M059J (cell line): Measurements from ENCODE around the gene ACTRT2. TPM values are rescaled to one million over a fixed set of nuclear protein-coding genes. Genes with fewer than 3 reads are reported as not detected.
A peak's percentile ranks its signal among the peaks of the same experiment; 100 is the strongest.

ENCODE experiments used
- DNase-seq: peaks from one replicate; pipeline ENCODE4 v3.0.0-alpha.2; 2012; ENCODE audit warnings: low read depth
- total RNA-seq: library from RNA; depleted of rRNA; stranded (reverse); fragments of >200 nt; shearing (Covaris generic); gene quantifications from 2 replicates; pipeline ENCODE4 v1.2.3, GENCODE V29; 2014

The ACTRT2 gene
- total RNA-seq, 1 experiment from 2014 or later: not detected

DNA sequence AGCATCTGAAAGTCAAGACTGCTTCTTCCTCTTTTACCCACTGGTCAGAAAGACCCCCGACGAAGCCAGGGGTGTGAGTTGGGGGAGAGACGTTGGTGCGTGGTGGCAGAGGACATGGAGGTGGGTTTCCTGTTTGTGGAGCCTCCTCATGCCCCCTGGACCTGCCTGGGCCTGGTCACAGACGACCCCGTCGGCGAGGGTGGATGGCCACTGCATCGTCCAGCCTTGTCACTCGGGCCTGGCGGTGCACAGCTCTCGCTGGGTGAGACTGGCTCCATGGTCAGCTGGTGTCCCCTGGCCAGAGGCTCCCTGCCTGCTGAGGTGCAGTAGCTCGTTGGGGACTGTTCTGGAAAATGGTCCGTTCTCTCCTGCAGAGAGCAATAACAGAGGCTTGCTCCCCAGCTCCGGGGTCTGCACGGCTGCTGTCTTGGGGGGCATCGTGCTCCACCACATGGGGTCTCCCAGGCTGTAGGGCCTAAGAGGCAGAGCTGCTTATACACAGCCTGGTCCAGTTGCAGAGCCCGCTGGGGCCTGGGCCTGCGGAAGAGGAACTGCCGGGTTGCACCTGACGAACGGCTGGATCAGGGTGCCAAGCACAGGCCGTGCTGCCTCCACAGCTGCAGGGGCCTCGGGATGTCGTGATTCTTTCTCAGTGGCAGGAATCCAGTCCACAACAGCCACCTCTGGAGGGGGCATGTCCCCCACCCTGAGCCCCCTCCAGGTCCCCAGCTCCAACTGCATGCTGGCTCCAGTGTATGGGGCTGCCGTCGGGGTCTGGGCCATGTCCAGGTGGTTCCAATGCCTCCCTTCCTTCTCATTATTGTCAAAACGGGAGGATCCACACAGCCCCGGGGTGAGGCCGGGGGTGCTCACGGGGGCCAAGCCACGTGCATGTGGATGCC is 18.0 kb upstream of the ACTRT2 start:
- no peak for DNase-seq

DNA sequence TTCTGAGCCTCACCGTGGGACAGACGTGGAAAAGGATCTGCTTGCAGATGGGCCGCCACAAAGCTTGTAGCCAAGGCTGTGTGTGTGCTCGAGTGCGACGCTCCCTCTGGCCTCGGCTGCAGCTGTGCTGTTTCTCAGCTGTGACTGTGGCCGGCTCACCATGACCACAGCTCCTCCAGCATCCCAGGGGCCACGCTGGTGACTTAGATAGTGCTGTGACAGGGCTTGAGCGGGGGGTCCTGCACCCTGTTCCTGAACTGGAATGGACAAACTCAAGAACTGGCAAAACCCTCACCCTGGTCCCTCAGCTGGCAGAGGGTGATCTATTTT is 17.4 kb upstream of the ACTRT2 start:
- DNase-seq: no peak

DNA sequence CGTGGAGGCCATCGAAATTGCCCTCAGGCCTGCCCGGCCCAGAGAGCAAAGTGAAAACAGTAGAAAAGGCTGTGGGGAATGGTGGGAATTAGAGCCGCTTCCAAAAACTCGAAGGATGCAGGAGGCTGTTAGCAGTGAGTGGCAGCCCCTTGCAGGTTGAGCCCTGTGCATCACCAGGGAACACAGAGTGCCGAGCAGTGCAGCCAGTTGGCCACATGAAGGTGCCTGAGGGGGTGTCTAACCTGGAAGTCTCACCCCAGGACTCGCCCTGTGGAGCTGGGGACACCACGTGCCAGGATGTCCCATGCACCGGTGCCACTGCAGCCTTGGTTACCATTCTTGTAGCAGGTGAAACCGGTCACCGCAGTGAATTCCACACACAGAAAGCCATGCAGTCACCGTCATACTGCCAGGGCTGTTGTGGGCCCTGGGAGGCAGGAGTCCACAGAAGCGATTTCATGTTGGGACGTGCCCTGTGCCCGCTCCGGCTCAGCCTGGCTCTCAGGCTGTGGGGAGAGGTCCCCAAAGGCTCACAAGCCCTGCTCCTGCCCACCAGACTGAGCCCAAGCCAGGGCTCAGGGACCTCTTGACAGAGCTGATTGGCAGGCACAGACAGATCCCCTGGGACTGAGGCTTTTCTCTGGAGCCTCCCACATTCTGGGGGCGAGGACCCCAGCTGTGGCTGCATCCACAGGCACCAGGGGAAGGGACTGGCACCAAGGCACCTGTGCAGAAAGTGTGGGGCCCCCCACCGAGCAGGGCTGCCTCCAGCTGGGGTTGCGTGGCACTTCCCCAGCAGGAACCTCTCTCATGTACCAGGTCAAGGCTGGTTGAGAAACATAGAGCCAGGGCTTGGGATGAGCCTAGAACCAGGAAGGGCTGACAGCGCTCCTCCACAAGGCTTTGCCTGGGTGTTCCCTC is 16.7 kb upstream of the ACTRT2 start:
- no peak for DNase-seq

DNA sequence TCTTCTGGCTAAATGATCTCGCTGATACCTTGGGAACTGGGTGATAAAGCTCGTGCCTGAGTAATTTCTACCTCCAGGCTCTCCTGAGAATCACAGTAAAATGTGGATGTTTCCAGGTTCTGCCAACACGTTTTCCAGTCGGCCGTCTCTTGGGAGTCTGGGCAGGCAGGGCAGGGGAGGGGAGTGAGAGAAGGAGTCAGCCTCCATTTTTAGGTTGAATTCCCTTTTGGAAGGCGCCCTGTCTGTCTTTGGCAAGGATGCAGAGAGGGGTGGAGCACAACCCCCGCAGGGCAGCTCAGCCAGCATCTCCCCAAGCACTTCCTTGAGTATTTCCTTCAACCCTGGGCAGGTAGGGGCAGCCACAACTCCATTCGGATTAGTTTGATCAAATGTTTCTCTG is 15.5 kb upstream of the ACTRT2 start:
- no peak for DNase-seq

DNA sequence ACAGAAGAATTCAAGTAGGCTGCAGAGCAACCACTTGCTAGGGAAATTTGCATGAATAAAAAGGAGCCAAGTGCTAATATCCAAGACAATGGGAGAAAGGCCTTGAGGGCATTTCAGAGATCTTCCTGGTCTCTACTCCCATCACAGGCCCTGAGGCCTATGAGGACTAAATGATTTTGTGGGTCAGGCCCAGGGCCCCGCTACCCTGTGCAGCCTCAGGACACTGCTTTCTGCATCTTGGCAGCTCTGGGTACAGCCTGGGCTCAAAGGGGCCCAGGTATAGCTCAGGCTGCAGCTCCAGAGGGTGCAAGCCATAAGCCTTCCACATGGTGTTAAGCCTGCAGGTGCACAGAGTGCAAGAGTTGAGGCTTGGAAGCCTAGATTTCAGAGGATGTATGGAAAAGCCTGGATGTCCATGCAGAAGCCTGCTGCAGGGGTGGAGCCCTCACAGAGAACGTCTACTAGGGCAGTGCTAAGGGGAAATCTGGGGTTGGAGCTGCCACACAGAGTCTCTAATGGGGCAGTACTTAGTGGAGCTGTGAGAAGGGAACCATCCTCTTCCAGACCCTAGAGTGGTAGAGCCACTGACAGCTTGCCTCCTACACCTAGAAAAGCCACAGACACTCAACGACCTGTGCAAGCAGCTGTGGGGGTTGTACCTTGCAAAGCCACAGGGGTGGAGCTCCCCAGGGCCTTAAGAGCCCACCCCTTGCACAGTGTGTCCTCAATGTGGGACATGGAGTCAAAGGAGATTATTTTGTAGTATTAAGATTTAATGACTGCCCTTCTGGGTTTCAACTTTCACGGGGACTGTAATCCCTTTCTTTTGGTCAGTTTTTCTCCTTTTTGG is 13.7 kb upstream of the ACTRT2 start:
- no peak for DNase-seq

DNA sequence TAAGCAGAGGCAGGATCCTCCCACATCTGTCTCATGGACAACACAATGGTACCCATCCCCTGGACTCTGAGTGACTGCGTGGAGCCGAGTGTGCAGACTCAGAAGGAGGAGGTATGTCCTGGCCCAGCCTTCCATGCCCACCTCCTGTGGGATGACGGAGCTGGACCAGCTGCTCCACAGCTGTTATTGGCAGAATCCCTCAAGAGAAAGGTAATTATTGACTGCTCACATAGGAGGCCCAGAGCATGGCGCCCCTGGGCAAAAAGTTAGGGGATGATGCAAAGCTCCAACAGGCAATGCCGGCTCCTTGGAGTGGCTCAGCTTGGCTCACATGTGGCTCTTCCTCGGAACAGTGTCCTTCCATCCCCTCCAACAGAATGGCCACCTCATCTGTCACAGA is 12.2 kb upstream of the ACTRT2 start:
- DNase-seq: no peak

DNA sequence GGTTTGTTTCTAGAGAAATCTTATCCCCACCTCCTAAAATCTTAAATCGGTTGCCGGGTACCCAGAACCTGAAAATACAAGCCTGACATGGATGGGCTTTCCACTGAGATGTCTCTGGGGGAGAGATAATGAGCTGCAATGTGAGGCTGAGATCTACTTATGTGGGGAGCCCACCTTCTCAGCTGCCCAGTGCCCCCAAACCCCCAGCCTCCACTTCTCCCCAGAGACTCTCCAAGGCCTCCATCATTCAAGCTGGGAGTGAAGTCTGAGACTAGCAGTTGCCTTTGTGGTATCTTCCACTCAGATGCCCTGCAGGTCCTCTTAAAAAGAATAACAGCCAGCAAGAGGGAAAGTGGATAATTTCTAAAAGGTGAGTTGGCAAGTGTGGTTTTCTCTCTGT is 11.7 kb upstream of the ACTRT2 start:
- no peak for DNase-seq

DNA sequence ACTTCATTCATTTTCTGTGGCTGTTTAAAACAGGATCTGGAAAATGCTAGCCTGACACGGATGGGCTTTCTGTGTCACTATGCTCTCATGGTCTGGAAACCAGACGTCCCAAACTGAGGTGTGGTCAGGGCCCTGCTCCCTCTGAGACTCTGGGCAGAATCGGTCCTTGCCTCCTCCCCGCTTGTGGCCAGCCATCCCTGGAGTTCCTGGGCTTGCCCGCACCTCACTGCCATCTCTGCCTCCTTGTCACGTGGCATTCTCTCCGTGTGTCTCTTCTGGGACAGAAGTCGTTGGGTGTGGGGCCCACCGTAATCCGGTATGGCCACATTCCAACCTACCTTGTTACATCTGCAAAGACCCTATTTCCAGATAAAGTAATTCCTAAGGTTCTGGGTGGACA is 10.1 kb upstream of the ACTRT2 start:
- no peak for DNase-seq

DNA sequence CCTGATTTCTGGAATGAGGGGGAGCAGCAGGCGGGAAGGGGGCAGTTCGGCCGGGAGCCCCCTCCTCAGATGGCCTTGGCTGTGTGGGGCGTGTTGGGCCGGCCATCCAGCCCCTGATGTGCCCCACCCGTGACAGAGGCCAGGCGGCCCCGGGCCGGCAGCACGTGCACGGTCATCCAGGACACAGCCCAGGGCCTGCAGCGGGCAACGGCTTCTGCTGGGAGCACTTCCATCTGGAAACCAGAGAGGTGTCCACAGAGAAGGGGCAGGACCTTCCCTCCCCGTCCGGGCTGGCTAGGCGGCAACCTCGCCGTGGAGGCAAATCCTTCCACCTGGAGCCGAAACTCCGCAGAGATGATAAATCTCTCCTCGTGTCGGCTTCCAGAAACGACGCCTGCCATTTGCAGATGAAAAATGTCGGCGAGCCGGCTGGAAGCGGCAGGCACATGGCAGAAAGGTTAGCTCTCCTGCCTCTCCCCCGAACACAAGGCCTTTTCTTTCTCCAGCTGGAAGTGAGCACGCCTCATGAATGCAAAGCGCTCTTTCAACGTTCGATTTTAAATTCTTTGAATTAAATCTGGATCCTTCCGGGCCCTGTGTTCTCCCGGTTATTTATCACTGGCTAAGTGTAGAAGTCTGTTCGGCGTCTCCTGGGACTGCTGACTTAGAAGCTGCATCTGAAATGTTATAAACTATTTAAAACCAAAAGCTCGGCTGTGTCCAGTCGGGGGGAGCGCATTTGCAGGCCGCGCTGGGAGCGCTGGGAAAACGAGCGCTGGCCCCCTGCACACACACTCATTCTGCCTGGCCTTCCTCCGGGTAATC is 9.4 kb upstream of the ACTRT2 start:
- DNase-seq: no peak

DNA sequence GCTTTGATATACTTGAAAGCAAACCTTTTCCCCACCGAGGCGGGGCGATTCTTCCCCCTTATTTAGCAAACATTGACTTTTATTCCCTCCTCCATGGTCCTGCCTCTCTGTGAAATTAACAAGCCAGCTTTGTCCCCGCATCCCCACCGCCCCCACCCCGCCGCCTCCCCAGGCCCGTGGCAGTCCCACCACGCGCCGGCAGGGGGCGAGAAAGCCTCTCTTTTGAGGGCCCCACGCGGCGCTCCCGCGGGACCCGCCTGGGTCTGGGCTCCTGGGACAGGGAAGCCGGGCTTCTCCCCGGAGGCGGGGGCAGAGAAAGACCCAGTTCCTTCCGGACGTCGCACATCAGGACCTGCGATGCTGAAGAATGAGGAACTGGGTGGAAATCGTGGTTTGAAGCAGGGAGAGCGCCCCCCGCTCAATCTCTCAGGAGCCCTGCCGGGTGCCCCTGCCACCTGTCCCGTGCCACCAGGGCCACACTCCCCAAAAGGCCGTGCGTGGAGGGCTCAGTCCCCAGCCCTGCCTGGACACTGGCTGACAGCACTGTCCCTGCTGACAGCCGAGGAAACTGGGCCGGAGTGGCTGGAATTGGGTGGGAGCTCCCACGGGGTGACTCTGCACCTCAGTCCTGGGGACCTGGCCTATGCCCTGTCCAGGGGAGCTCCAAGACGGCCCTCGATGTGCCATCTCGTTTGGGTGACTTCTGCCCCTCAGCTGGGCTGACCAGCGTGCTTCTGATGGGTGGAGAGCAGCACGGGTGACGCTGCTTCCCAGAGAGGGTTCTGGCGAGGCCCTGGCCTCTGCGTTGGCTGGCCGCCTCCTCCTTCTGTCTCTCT is 8.6 kb upstream of the ACTRT2 start:
- peak; percentile 7 for DNase-seq

DNA sequence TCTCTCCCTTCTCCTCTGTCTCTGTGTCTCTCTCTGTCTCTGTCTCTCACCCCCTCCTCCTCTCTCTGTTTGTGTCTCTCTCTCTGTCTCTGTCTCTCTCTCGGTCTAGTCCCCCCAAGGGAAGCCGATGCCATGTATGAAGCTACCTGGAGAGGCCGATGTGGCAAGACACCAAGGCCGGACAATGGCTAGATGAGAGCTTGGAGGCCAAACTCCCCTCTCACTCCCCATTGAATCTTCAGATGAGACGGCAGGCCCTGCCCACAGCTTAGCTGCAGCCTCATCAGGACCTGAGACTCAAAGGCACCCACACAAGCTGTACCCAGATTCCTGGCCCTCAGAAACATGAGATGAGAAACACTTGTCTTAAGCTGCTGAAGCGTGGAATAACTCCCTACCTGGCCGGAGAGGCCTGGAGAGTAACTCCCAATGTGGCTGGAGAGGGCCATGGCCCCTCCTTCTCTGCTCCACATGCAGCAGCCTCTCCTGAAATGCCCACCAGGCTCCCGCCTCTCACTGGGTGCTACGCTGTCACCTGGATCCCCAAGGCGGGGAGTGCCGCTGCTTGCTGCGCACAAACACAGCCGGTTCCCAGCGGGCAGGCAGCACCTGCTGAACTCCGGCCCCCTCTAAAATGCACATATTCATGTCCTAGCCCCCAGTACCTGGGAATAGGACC is 7.8 kb upstream of the ACTRT2 start:
- DNase-seq: no peak

DNA sequence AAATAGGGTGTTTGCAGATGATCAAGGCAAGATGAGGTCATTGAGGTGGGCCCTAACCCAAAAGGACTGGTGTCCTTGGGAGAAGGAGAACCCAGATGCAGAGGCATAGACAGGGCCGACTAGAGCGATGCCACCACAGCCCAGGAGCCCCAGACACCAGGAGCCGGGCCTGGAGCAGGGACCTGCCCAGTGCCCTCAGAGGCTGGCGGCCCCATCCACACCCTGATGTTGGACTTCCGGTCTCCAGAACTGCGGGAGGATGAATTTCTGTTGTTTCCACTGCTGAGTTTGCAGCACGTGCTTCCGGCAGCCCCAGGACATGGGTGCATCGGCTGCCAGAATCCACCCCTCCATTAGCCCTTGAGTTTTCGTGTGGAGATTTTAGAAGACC is 7.2 kb upstream of the ACTRT2 start:
- no peak for DNase-seq

DNA sequence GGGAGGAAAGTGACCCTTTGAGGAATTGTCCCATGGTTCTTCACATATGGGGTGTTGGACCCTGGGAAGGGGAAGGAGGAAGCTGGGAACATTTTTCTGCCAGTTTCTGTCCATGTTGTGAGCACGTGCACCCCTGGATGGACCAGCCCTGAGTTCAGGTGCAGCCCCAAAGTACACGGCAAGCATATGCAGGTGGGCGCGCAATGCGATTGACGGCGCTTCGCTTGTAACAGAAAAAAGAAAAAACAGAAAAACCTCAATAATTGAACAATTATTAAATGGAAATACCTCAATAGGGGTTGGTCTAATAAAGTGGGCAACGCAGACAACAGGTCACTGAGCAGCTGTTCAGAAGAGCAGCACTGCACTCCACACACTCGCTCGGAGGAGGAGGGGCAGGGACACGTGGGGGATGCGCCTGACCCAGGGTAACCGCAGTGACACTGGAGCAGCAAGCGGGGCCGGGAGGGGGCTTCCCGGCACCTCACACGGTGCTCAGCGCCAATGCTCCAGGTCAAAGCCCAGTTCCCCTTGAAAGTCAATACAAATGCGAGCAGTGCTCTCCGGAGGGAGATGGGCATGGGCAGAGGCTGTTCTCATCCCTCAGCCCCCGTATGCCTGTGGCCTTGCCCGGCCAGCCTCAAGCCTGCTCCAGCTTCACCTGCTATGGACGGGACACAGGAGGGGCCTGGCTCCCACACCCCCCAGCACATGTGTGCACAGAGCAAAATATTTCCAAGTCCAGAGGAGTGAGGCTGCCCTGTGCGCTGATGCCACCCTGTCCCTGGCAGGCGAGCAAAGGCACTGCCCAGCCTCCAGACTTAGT is 6.6 kb upstream of the ACTRT2 start:
- DNase-seq: no peak

DNA sequence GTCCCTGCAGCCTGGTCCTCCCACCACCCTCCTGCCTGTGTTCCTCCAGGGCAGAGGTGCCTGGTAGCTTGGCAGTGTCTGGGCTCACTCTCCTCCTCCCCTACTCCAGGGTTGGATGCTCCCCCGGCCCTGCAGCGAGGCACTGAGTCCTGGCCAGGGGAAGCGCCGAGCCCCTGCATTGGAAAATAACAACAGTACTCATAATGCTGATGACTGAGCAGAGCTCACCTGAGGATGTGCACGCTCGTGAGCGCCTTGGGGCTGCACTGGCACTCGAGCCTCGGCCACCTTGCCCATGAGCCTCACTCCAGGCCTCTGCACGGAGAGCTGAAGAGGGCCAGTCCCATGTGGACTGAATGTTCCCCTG is 6.0 kb upstream of the ACTRT2 start:
- DNase-seq: no peak

DNA sequence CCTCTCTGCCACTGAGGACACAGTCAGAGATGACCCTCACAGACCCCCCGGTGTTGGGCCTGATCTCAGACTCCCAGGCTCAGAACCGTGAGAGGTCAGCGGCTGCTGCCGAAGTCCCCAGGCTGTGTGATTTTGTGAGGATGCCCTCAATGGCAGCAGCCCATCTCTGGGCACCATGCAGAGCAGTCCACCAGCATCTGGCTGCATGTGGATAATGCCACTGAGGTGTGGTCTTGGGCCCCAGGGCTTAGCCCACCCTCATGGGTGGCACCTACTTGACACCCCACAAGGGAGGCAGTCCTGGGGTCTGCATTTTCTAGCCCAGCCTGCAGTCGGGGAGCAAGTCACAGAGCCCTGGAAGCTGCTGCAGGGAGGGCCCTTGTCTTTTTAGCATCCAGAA is 5.5 kb upstream of the ACTRT2 start:
- no peak for DNase-seq

DNA sequence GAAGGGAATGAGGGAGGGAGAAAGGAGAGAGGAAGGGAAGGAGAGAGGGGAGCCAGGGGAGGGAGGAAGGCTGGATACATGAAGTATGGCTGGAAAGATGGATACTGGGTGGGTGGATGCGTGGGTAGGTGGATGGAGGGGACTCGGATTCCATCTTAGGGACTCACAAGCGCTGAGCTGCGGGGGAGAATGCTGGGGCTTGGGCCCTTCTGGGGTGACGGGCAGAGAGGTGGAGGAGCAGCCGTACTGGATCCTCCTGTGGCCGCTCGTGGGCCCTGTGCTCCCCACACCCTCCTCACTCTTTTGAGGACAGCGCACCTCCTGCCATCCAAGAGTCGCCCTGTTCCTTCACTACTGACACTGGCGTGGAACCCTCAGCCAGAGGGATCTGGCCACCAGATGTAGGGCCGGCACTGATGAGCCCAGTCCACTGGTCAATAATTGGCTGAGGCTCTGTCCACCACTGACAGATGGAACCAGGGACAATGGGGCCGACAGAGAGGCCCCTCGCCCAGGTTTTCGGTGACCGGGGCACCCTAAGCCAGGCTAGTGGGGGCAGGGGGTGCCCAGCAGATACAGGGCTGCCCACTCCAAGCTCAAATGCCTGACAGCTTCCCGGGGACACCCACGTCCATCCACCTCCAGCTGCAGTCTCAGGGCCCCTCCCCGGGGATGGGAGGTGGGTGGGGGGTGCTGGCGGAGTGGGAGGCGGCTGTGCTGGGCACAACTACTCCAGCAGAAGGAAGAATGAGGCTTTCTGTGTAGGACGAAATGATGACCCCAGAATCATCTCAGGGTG is 4.4 kb upstream of the ACTRT2 start:
- no peak for DNase-seq

DNA sequence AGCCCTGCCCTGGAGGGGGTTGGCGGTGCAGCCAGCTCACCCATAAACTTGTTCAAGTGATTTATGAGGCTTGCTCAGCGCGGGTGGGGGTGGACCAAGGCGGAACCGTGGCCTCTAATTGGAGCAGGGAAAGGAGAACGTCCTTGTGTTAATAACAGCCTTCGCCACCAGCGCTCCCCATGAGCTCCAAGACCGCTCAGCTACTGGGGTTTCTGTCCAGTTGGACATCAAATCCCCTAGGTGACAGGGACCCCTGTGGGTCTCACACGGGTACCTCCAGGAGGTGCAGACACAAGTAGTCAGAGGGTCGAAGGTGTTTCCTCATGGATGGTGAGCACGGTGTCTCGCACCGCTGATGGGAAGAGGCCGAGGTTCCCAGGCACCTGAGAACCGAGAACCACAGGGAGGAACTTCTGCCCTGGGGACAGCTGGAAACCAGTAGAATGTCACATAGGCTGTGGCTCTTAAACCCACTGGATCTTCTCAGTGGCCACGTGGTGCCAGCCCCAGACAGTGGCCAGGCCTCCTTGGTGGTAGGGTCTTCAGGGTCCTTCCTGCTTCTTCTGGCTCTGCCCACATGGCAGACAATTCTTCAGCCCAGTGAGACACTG is 3.7 kb upstream of the ACTRT2 start:
- DNase-seq: peak; percentile 8

DNA sequence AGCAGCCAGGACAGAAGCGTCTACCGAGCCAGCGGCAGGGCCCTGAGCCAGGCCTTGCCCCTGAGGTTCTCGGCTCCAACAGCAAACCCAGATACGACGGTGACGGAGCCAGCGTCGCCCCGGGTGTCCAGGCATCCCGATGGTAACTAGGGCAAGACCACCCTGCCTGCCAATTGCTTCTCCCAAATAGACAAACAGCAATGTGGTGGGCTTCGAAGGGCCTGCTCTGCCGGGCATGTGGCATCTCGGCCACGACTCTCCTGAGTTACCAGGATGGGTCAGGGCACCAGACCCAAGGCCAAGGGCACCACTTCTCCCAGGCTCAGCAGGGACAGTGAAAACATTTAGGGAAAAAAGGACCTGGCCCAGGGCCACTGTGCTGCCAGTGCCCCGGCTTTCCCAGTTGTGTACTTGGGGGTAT is 3.2 kb upstream of the ACTRT2 start:
- no peak for DNase-seq
